GM21360 (cell line): ENCODE data around the gene STPG4.

Experiments
- ATAC-seq: cut with Tn5 transposase; IDR thresholded peaks from one replicate; pipeline ENCODE4 v1.9.1; 2021; ENCODE audit warnings: mild to moderate bottlenecking, moderate library complexity; ENCODE audit not compliant: unreplicated experiment

STPG4 gene

DNA sequence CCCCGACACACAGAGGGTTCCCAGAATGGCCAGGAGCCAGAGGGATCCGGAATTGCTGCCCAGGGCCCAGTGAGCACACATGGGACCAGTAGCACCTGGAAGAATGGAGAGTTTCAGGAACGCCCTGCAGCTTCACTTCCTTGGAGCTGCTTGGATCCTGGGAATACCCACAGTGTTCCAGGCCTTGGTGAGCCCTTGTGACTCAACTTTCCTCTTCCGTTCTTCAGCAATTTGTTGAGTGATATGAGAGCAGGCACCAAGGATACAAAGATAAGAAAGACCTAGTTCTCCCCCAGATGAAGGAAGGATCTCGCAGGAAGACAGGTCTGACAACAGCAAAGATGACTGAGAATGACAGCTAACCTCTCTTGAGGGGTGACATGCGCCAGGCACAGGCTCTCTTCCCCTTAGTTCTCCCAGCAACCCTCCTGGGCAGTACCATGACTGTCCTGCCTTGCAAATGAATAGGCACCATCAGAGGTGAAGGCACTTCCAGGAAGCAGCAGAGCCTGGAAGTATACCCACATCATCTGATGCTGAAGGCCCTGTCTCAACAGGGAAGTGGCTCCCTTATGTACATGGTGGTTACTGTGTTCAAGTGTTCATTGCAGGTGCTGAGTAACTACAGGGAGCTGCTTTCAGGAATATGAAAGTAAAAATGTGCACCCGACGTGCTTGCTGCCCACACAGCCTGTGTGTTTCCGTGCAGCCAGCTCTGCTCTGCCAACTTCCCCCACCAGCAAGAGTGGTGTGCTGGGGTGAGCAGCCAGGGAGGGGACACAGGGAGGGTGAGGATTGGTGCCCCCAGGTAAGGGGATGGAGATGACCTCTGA is 116.2 kb downstream of the STPG4 start:
- ATAC-seq = no peak

DNA sequence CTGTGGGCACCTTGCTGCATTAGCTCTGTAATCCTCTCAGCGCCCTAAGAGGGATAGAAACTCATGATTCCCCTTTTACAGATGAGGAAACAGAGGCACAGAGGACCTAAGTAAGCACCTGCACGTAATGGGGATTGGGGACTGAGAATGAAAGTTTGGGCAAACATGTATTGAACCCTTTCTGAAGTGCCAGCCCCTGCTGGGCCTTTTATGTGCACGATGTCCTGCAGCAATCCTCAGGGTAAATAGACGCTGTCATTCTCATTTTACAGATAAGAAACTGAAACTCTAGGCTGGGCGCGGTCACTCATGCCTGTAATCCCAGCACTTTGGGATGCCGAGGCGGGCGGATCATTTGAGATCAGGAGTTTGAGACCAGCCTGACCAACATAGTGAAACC is 117.4 kb downstream of the STPG4 start:
- ATAC-seq = no peak
